HG03280 (cell line): ENCODE measurements around the gene BTF3.
"Not testable (repeated sequence)": the region's sequence is repeated elsewhere in the genome, so short reads cannot be mapped to it uniquely, and the experiment has no call there.

ENCODE experiments used
- ATAC-seq: cut with Tn5 transposase; IDR thresholded peaks from one replicate; pipeline ENCODE4 v1.9.1; 2021; ENCODE audit warnings: mild to moderate bottlenecking, moderate library complexity; ENCODE audit not compliant: unreplicated experiment

Gene BTF3

GRCh38 chr5:73498057-73498992, at the start of gene BTF3:
TSS of gene BTF3 (plus strand) at chr5:73498442. CDS start at chr5:73498668, 226 bp downstream.
- ATAC-seq = peak; percentile 93

- no peak for ATAC-seq
Measured at GRCh38 chr5:73448463-73449136, 49.6 kb upstream of the BTF3 start, which contains the start of gene FOXD1. TSS of gene FOXD1 (minus strand) at chr5:73448777. CDS start at chr5:73448362, 415 bp downstream.

GRCh38 chr5:73450137-73450536, 48.1 kb upstream of the BTF3 start:
- no peak for ATAC-seq

GRCh38 chr5:73450672-73451223, 47.5 kb upstream of the BTF3 start:
- ATAC-seq = no peak

- no peak for ATAC-seq
Measured at GRCh38 chr5:73451224-73452130, 46.8 kb upstream of the BTF3 start.

- ATAC-seq = no peak
Measured at GRCh38 chr5:73452215-73452614, 46.0 kb upstream of the BTF3 start.

GRCh38 chr5:73454379-73455036, 43.7 kb upstream of the BTF3 start:
- no peak for ATAC-seq

GRCh38 chr5:73456462-73456861, 41.8 kb upstream of the BTF3 start:
- not testable (repeated sequence) for ATAC-seq

GRCh38 chr5:73459366-73459765, 38.9 kb upstream of the BTF3 start:
- ATAC-seq = no peak

- ATAC-seq = no peak
Measured at GRCh38 chr5:73460133-73460532, 38.1 kb upstream of the BTF3 start.

- ATAC-seq = no peak
Measured at GRCh38 chr5:73464016-73464745, 34.1 kb upstream of the BTF3 start.

- ATAC-seq = not testable (repeated sequence)
Measured at GRCh38 chr5:73468638-73469037, 29.6 kb upstream of the BTF3 start.

- no peak for ATAC-seq
Measured at GRCh38 chr5:73469878-73470277, 28.4 kb upstream of the BTF3 start.

GRCh38 chr5:73471654-73472053, 26.6 kb upstream of the BTF3 start:
- ATAC-seq = no peak

GRCh38 chr5:73472116-73472515, 26.1 kb upstream of the BTF3 start:
- no peak for ATAC-seq

GRCh38 chr5:73480500-73480899, 17.7 kb upstream of the BTF3 start:
- no peak for ATAC-seq

- no peak for ATAC-seq
Measured at GRCh38 chr5:73482383-73483136, 15.7 kb upstream of the BTF3 start.

- no peak for ATAC-seq
Measured at GRCh38 chr5:73483676-73484075, 14.6 kb upstream of the BTF3 start.

- ATAC-seq = no peak
Measured at GRCh38 chr5:73484511-73484910, 13.7 kb upstream of the BTF3 start.
